GM12892 (cell line): ENCODE measurements around the gene OPHN1.

Experiments used
- POLR2A ChIP-seq: IDR thresholded peaks from 2 replicates; pipeline ENCODE4 v1.6.1; 2011; ENCODE audit warnings: low read depth, low read length, control low read depth
- POLR2AphosphoS5 ChIP-seq: IDR thresholded peaks from 2 replicates; pipeline ENCODE4 v1.6.1; 2011; ENCODE audit warnings: low read depth, low read length, control low read depth
- TAF1 ChIP-seq: IDR thresholded peaks from 2 replicates; pipeline ENCODE4 v1.6.1; 2011; ENCODE audit warnings: low read depth, mild to moderate bottlenecking, control low read depth, low read length, borderline replicate concordance

DNA sequence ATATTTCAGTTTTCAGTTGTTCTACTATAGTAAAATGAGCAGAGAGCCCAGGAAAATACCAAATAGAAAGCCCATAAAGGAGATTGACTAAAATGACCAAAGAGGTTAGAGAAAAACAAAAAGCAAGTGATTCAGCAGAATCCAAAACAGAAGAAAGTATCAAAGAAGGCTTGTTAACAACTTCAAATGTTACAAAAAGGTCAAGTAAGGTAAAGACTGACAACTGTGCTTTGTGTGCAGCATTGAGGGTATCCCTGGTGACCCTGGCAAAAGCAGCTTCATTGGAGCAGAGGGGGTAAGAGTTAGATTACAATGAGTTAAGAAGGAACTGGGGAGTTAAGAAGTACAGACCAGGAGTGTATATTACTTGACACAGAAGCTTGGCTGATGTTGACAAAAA lies 317.9 kb downstream of the OPHN1 start:
- TF ChIP-seq TAF1 (no peak), POLR2A (no peak), POLR2AphosphoS5 (no peak)
